Upper lobe of left lung (tissue), 6 donors: ENCODE measurements around the gene TLK2. TPM values are rescaled to one million over a fixed set of nuclear protein-coding genes. Genes with fewer than 3 reads are reported as not detected.

Source experiments
- ATAC-seq, 2 donors: fragments of 200-7000 bp; cut with Tn5 transposase; one replicate each; pipeline ENCODE4 v1.9.1; 2022; ENCODE audit warnings: mild to moderate bottlenecking in 2 of 2, moderate library complexity in 2 of 2; ENCODE audit not compliant: low FRiP score in 2 of 2
- DNase-seq, 2 donors: peaks; one replicate each; pipeline ENCODE4 v3.0.0-alpha.2; 2019 to 2020
- H3K27ac ChIP-seq, 4 donors: fragments of 200-600 bp; sonication (generic); one replicate each; pipeline ENCODE4 v1.5.1; 2016 to 2019
- H3K27me3 ChIP-seq, 4 donors: fragments of 200-600 bp; sonication (generic); one replicate each; pipeline ENCODE4 v1.5.1; 2017 to 2019
- H3K36me3 ChIP-seq, 4 donors: fragments of 200-600 bp; sonication (generic); one replicate each; pipeline ENCODE4 v1.5.1; 2016 to 2019
- H3K4me1 ChIP-seq, 4 donors: fragments of 200-600 bp; sonication (generic); one replicate each; pipeline ENCODE4 v1.5.1; 2018 to 2019
- H3K4me3 ChIP-seq, 4 donors: fragments of 200-600 bp; sonication (generic); one replicate each; pipeline ENCODE4 v1.5.1; 2017 to 2019; ENCODE audit warnings: mild to moderate bottlenecking in 2 of 4, moderate library complexity in 1 of 4
- H3K9me3 ChIP-seq, 4 donors: fragments of 200-600 bp; sonication (generic); one replicate each; pipeline ENCODE4 v1.5.1; 2018 to 2019
- EP300 ChIP-seq, 4 donors: sonication (generic); formaldehyde crosslinking; IDR thresholded peaks; one replicate each; pipeline ENCODE4 v1.5.1; 2017; ENCODE audit warnings: antibody characterized with exemption in 4 of 4, control low read depth in 2 of 4
- POLR2A ChIP-seq, 4 donors: fragments of 450-650 bp; IDR thresholded peaks; one replicate each; pipeline ENCODE4 v1.5.1; 2016 to 2017; ENCODE audit warnings: antibody characterized with exemption in 4 of 4, mild to moderate bottlenecking in 2 of 4
- POLR2AphosphoS5 ChIP-seq, 2 donors: sonication (generic); formaldehyde crosslinking; IDR thresholded peaks; one replicate each; pipeline ENCODE4 v1.5.1; 2017; ENCODE audit warnings: antibody characterized with exemption in 2 of 2
- WGBS, 2 donors: methylation state at CpG; one replicate each; pipeline ENCODE4 v1.1.5; 2017 to 2018; 5-methylcytosine and 5-hydroxymethylcytosine counted together
- total RNA-seq, 6 donors: library from RNA; depleted of rRNA in 4 of 6; stranded (reverse); fragments of >200 nt in 4 of 6; gene quantifications; one replicate each; pipeline versions ENCODE4 v1.1.0 to v1.2.1, GENCODE V29; 2016 to 2021
- TF ChIP-seq, protein P1 (sequence below), 6 experiments: fragments of 450-650 bp in 4 of 6; fragments of 200-600 bp in 2 of 6; sonication (generic) in 2 of 6; IDR thresholded peaks; one replicate each; pipeline ENCODE4 v1.5.1; 2016 to 2019; ENCODE audit warnings: antibody characterized with exemption in 6 of 6
- donor health status: DM: no; HTN: no; CAD: no; lungs with moderate emphysema.
- donor health status: DM: no; HTN: yes; CAD: no; lungs with severe emphysema.

Gene TLK2
- total RNA-seq, 6 donors from 2014 or later = 36.6 to 57.6 (median 44.9) TPM

DNA sequence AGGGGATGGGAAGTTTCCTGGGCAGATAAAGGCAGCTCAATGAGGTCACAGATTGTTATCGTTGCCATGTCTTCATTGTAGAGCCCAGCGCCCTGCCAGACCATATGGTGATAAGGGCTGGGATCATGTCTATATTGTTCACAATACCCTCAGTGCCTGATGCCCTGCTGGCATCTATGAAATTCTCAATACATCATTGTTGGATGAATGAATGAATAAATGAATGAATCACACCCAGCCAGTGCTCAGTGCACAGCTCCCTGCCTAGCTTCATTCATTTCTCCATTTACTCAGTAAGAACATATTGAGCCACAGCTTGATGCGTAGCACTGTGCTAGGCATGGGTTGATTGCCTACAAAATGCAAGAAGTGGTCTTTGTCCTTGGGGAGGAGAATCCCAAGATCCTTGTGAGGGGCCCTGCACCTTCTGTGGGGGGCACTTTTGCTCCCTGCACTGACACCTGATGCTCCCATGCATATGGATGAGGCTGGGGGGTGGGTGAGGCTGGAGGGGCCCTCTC is 178.6 kb downstream of the TLK2 start:
- Histone ChIP-seq H3K36me3 (no peaks in the 10 kb centered on the region), H3K4me1 (peaks cover 18 to 27% (median 22%) of the 10 kb centered on the region in 4 donors), H3K27me3 (no peaks in the 10 kb centered on the region), H3K9me3 (peaks cover 0 to 9% (median 0%) of the 10 kb centered on the region in 4 donors), H3K4me3 (no peak overlapping the region), H3K27ac (no peak overlapping the region)
- 81 to 90% methylated on average over 3 of the region's 3 CpGs for WGBS, 2 donors
- no peak for DNase-seq
- ATAC-seq = no peak
- TF ChIP-seq POLR2A (IDR thresholded peaks at IDR 0.05) (no peak), EP300 (IDR thresholded peaks at IDR 0.05) (no peak), POLR2AphosphoS5 (IDR thresholded peaks at IDR 0.05) (no peak)
- TF ChIP-seq, protein P1, sequence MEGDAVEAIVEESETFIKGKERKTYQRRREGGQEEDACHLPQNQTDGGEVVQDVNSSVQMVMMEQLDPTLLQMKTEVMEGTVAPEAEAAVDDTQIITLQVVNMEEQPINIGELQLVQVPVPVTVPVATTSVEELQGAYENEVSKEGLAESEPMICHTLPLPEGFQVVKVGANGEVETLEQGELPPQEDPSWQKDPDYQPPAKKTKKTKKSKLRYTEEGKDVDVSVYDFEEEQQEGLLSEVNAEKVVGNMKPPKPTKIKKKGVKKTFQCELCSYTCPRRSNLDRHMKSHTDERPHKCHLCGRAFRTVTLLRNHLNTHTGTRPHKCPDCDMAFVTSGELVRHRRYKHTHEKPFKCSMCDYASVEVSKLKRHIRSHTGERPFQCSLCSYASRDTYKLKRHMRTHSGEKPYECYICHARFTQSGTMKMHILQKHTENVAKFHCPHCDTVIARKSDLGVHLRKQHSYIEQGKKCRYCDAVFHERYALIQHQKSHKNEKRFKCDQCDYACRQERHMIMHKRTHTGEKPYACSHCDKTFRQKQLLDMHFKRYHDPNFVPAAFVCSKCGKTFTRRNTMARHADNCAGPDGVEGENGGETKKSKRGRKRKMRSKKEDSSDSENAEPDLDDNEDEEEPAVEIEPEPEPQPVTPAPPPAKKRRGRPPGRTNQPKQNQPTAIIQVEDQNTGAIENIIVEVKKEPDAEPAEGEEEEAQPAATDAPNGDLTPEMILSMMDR (IDR thresholded peaks at IDR 0.05) = no peak

DNA sequence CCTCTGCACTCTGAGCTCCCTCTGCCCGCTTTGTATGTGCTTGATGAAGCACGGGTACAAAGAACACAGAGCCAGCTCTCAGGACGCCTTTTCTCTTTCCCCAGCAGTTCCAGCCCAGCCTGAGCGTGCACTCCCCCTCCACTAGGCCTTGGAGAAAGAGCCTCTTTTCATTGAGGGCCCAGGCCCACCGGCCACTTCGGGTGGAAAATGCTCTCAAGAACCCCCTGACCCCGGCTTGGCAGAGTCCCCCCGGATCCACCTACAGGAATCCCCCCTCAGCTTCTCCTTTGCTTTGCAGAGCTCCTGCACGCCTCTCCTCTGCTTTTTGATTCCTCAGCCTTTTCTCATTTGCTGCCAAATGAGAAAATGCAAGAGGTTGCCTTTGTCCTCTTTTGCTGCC is 179.1 kb downstream of the TLK2 start:
- WGBS, 2 donors = 92% methylated on average over 9 of the region's 9 CpGs
- H3K27ac ChIP-seq = no peak overlapping the region

DNA sequence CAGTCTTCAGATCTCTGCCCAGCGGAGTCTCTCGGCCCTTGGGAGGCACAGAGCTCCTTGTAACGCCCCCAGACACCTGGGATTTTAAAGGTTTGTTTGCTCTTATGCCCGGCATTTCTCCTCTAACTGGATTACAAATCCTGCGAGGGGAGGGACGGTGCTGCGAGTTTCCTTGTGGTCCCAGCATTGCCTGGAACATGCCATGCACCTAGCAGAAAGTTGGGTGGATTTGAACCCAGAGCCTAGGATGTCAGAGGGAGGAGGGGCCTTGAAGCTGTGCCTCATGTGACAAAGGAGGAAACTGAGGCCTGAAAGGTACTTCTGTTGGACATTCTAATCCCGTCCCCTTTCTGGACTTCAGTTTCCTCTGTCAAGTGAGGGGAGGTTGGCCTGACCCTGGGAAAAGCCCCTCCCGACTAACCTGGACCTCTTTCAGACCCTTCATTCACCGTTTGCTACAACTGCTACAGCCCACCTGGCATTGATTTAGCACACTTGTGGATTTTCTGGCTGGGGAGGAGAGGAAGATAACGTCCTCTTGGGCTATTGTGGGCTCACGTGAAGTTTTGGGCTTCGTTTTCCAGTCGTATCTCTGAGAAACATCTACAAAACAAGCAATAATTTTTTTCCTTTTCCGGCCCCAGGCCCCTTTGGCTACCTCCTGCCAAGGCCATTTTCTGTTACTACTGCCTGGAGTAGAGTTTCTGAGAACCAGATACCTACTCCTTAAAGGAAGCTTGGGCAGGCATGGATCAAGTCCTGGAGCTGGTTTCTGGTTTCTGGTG is 179.7 kb downstream of the TLK2 start:
- no peak overlapping the region for H3K4me3 ChIP-seq
- TF ChIP-seq EP300 (IDR thresholded peaks at IDR 0.05) (no peak), POLR2AphosphoS5 (IDR thresholded peaks at IDR 0.05) (no peak)
- TF ChIP-seq, protein P1 (IDR thresholded peaks at IDR 0.05) = no peak
- H3K27ac ChIP-seq = no peak overlapping the region
- no peaks in the 10 kb centered on the region for H3K27me3 ChIP-seq
- peaks cover 0 to 9% (median 0%) of the 10 kb centered on the region in 4 donors for H3K9me3 ChIP-seq
- ATAC-seq (no peak), DNase-seq (no peak)
- WGBS, 2 donors = 80 to 92% methylated on average over 15 of the region's 15 CpGs
- H3K4me1 ChIP-seq = peaks cover 9 to 16% (median 12%) of the 10 kb centered on the region in 4 donors
- H3K36me3 ChIP-seq = no peaks in the 10 kb centered on the region

More for the DNA sequence above, 179.1 kb downstream of the TLK2 start:
- H3K9me3 ChIP-seq = peaks cover 0 to 9% (median 0%) of the 10 kb centered on the region in 4 donors
- no peak overlapping the region for H3K4me3 ChIP-seq
- TF ChIP-seq EP300 (IDR thresholded peaks at IDR 0.05) = no peak
- TF ChIP-seq, protein P1 (IDR thresholded peaks at IDR 0.05) = no peak
- no peak for TF ChIP-seq POLR2A (IDR thresholded peaks at IDR 0.05)
- no peak for TF ChIP-seq POLR2AphosphoS5 (IDR thresholded peaks at IDR 0.05)
- ATAC-seq (no peak), DNase-seq (no peak)
- H3K4me1 ChIP-seq = peaks cover 16 to 23% (median 18%) of the 10 kb centered on the region in 4 donors
- no peaks in the 10 kb centered on the region for H3K36me3 ChIP-seq
- H3K27me3 ChIP-seq = no peaks in the 10 kb centered on the region

DNA sequence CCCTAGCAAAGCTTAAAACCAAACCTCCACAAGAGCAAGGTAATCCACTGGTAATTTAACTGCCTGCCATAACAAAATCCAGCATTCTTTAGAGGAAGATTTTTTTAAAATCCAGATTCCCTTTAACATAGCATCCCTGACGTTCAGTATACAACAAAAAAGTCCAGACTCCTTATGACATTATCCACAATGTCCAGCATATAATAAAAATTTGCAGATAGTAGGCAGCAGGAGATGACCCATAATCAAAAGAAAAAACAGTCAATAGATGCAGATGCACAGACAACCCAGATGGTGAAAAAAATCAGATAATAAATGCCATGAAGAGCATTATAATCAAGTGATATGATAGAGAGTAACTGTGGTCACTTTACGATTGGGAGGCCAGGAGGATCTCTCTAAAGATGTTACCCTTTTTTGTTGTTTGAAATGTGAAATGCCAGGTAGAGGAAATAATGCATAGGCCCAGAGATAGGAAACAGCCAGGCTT is 182.0 kb downstream of the TLK2 start:
- 95 to 96% methylated on average over 2 of the region's 2 CpGs for WGBS, 2 donors
- peaks cover 0 to 4% (median 0%) of the 10 kb centered on the region in 4 donors for H3K36me3 ChIP-seq
- H3K27me3 ChIP-seq = no peaks in the 10 kb centered on the region
- TF ChIP-seq POLR2AphosphoS5 (IDR thresholded peaks at IDR 0.05) (no peak), EP300 (IDR thresholded peaks at IDR 0.05) (no peak)
- TF ChIP-seq, protein P1 (IDR thresholded peaks at IDR 0.05) = no peak
- no peaks in the 10 kb centered on the region for H3K4me1 ChIP-seq
- no peak overlapping the region for H3K27ac ChIP-seq
- no peak overlapping the region for H3K4me3 ChIP-seq
- H3K9me3 ChIP-seq = peaks cover 0 to 9% (median 0%) of the 10 kb centered on the region in 4 donors
- no peak for ATAC-seq
- no peak for DNase-seq
